OCI-M1 (cell line): ENCODE results near the gene WDPCP.
"Not testable (repeated sequence)": the region's sequence is repeated elsewhere in the genome, so short reads cannot be mapped to it uniquely, and the experiment has no call there.

Experiments
- DNase-seq: peaks from one replicate; lab custom pipeline; 2025; lab: John Stamatoyannopoulos, UW

Gene WDPCP

GRCh38 chr2:63539416-63540162 is 48.7 kb downstream of the WDPCP start:
- DNase-seq: no peak

- DNase-seq: no peak
These were observed 49.9 kb downstream of the WDPCP start for GRCh38 chr2:63538390-63538789.

DNA sequence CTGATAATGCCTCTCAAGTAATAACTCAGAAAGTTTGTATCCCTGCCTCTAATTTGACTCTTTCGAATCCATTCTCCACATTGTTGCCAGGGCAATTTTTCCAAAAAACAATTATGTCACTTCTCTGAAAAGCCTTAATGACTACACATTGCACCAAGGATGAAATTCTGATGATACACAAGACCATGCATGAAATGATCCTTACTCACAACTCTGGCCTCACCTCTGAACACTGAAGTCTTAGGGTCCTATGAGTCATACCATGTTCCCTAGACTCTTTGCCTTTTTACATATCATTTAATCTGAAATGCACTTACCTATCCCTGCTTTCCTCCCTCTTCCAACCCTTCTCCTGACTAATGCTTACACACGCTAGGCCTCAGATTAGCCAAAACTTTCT is 51.0 kb downstream of the WDPCP start:
- no peak for DNase-seq

DNA sequence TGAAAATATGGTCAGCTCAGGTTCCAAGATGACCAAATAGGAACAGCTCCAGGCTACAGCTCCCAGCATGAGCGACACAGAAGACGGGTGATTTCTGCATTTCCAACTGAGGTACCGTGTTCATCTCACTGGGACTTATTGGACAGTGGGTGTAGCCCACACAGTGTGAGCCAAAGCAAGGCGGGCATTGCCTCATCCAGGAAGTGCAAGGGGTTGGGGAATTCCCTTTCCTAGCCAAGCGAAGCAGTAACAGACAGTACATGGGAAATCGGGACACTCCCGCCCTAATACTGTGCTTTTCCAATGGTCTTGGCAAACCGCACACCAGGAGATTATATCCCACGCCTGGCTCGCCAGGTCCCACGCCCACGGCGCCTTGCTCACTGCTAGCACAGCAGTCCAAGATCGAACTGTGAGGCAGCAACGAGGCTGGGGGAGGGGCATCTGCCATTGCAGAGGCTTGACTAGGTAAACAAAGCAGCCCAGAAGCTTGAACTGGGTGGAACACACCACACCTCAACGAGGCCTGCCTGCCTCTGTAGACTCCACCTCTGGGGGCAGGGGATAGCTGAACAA is 57.5 kb downstream of the WDPCP start:
- no peak for DNase-seq

DNA sequence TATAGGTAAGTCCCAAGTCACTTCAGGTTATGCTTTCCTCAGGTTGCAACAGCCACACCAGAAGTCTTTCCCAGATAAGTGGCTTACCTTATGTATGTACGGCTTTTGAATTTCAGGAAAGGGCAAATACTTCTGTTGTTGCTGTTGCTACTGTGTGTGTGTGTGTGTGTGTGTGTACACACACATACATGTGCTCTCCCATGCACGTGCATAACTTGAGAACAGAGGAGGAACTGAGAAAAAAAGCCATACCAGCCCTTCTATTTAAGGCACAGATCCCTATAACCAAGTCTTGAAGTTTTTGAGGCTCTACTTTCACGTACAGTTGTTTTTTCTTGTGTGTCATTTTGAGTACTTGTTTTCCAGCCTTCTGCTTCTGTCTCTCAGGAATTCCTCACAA is 62.4 kb downstream of the WDPCP start:
- DNase-seq: no peak

- DNase-seq: no peak
These were observed 65.3 kb downstream of the WDPCP start for GRCh38 chr2:63522950-63523349.

- DNase-seq: no peak
These were observed 67.5 kb downstream of the WDPCP start for GRCh38 chr2:63520793-63521192.

GRCh38 chr2:63514781-63515180 is 73.5 kb downstream of the WDPCP start:
- DNase-seq: no peak

DNA sequence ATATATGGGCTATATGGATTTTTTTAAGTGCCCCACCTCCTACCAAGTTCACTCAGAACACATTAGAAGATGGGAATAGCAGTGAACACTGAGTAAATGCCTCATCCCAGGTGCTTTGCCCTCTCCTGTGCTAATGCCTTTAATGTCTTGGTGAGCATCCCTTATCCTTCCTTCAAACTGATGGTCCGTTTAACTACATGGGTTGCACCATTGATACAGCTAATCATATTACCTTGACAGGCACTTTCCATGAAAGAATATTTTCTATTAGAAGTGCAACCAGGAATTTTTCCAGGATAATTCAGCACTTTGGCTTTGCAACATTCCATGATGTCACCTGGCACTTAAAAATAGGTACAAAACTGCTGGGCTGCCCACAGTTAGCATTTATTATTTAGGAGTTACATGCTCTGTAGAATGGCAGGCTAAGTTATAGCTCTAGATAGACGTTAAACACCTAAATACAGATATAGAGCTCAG is 74.0 kb downstream of the WDPCP start:
- DNase-seq: no peak

- peak; percentile 63 for DNase-seq
These were observed 82.0 kb downstream of the WDPCP start for GRCh38 chr2:63506320-63506719.

DNA sequence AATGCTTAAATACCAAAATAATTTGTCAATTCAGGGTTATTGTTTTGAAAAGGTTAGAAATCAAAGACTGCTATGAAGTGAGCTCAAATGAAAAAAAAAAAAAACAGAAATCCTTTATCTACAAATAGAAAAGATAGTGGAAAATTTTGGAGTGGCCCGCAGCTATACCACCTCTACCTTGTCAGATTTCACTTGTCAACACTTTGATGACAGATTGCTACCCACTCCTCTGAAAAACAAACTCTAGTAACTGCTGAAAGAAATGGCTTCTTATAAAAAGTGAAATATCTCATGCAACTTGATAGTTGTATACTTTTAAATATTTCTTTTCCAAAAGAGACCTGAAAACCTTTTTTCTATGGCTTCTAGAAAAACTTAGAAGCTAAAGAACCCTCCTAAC is 84.5 kb downstream of the WDPCP start:
- DNase-seq: no peak

DNA sequence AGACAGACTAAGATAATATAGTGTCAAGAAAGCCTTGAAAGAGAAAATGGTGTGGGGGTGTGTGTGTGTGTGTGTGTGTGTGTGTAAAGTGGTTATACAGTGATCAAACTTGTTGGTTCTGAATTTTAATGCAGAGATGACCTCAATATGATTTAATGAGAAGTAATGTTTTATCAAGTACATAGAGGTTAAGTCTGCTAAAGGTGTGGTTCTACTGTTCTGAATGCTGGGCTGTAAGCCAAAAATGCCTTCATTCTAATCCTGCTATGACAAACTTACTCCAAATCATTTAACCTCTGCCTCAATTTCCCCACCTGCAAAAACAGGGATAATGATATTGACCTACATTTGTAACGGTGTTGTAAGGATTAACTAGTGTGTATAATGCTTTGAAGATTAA is 87.9 kb downstream of the WDPCP start:
- DNase-seq: no peak

- DNase-seq: no peak
These were observed 90.7 kb downstream of the WDPCP start for GRCh38 chr2:63497576-63497975.

DNA sequence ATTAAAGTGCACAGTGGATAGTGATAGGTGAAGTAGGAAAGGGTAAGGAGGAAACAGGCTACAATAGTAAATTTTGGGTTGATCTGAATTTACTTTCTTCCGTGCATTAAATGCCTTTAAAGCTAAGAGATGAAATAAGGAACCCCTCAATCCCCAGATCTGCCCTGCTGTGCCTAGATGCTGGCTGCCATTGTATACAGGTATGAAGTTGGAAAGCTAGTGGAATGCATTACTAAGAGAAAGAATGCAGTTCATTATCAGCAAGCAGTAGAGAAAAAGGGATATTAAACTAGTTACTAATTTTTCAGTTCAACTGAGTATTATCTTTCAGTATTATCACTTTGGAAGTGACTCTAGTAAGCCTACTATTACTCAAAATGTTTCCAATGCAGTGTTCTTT is 93.3 kb downstream of the WDPCP start:
- DNase-seq: no peak

DNA sequence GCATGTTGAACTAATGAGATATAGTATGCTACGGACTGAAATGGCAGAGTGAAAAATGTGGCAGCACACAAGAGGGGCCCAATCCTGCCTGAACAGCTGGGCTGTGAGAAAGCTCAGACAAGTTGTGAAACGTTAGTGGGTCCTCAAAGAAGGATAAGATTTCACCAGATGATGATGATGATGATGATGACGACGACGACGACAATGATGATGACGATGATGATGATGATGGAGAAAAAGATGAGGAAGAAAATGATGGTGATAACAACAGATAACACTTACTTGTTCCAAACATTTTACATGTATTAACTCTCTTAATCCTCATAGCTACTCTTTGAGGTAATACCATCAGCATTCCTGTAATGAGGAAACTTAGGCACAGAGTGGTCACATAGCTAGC is 94.2 kb downstream of the WDPCP start:
- DNase-seq: no peak

- DNase-seq: peak; percentile 47
These were observed 100.1 kb downstream of the WDPCP start for GRCh38 chr2:63488118-63488713.

DNA sequence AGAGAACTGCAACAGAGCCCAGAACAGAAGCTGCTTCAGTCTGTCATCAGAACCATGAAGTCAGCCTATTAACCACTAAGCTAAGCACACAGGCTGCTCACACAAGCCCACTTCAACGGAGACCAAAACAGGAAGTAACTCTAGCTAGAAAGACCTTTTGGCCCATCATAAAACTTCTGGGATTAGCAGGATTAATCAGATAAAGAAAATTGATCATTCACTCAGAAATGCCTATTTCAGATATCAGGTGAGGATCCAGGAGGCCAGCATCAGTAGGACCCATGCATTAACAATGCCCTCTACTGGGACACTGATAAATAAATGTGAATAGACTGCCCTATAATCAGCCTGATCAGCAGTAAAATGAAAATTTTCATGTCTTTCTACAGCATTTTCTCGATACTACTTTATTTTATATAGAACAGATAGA is 101.4 kb downstream of the WDPCP start:
- DNase-seq: peak; percentile 36

DNA sequence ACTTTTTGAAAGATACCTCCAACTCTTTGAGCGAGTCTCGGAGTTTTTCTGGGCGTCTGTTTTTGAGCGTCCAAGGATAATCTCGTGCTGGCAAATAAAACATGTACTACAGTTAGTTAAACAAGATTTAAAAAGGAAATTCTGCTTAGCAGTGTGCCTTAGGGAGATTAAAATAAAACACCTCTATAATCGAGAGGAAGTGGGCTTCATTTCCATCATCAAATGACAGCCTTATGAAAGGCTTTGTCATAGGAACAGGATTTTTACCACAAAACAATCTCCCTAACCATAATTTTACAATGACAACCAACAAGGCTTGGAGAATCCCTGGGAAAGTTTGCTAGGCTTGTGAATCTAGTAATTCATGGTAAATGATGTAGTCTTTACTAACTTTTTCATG is 103.4 kb downstream of the WDPCP start:
- no peak for DNase-seq

DNA sequence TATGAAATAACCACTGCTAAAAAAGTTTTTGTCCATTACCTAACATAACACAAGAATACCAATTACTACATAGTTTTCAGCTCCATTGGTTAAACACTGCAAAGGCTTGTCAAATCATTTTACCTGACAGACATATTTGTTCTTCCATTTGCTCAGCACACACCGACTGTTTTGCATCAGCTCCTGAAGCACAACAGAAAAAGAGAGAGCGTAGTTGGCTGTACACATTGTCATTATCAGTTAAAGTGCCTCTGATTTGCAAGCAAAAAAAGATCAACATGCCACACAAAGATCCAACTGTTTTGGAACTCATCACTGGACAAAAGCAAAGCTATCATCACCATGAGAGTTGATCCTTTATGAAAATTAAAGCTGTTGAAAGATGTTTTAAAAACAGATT is 103.8 kb downstream of the WDPCP start:
- no peak for DNase-seq

- DNase-seq: no peak
These were observed 110.6 kb downstream of the WDPCP start for GRCh38 chr2:63477686-63478085.

GRCh38 chr2:63469313-63469712 is 119.0 kb downstream of the WDPCP start:
- not testable (repeated sequence) for DNase-seq

GRCh38 chr2:63465633-63466032 is 122.6 kb downstream of the WDPCP start:
- DNase-seq: no peak

GRCh38 chr2:63463142-63463541 is 125.1 kb downstream of the WDPCP start:
- no peak for DNase-seq
